ENCODE results near the gene KCTD20. TPM values are rescaled to one million over a fixed set of nuclear protein-coding genes. Genes with fewer than 3 reads are reported as not detected.

Gene KCTD20
- total and polyA plus RNA-seq, 9 of the 15 experiments (the other 6 are each of a cell fraction or from before 2014, with no cell fraction given), result 28.9 to 160 (median 70.6) TPM

GRCh38 chr6:36461646-36462045, 18.8 kb downstream of the KCTD20 start:
- Histone ChIP-seq H3K9me3 (replicated peaks; ENCODE audit: control insufficient read depth, insufficient read depth, low read depth, low read length) (no peaks in the 10 kb centered on the region; the same call in 1 of the 2 replicates), H3K4me1 (replicated peaks in 1 of 2; ENCODE audit: control insufficient read depth in 2 of 2, insufficient read depth in 2 of 2, low read length in 2 of 2) (no peaks in the 10 kb centered on the region; a peak in 3 of 5 replicates), H3K79me2 (ENCODE audit: control insufficient read depth, insufficient read depth, low read length) (peaks cover 91% of the 10 kb centered on the region), H3K27ac (ENCODE audit: extremely low read depth, low read depth, low read length) (no peak overlapping the region), H3K9ac (ENCODE audit: insufficient read depth in 1 of 2, low read depth in 2 of 2, low read length in 2 of 2) (no peak overlapping the region), H4K20me1 (replicated peaks; ENCODE audit: control insufficient read depth, insufficient read depth, low read length) (no peaks in the 10 kb centered on the region; the same call in 1 of the 2 replicates), H3K4me3 (no peak overlapping the region), H3K36me3 (ENCODE audit: control insufficient read depth, insufficient read depth, low read length) (peaks cover 15% of the 10 kb centered on the region; the same call in 2 of the 3 replicates), H3K9me1 (ENCODE audit: control insufficient read depth, insufficient read depth, low read length) (no peaks in the 10 kb centered on the region), H3K27me3 (ENCODE audit: control insufficient read depth in 2 of 2, insufficient read depth in 2 of 2, low read length in 2 of 2) (no peaks in the 10 kb centered on the region), H2AFZ (ENCODE audit: low read depth, low read length) (no peak overlapping the region), H3K4me2 (ENCODE audit: insufficient read depth, low read length) (no peak overlapping the region)
- BruUV-seq (replicated peaks), result no TSS peak
- CTCF ChIA-PET (ENCODE audit: low intra/inter-chr PET ratio), result no interaction called here
- no peak for FAIRE-seq
- DNase-seq (ENCODE audit: extremely low read depth in 1 of 4, low spot score in 3 of 4), result no peak
- in situ Hi-C loops (cut with MboI), result no loop called here
- intact Hi-C loops (cut with micrococcal nuclease), result no loop called here
- POLR2A ChIA-PET, result interaction anchor here (1.0 to 2.8 kb wide), 9 partner anchors 8 to 22 kb away, joined by 3 to 16 read pairs (median 6); no protein-coding TSS in a partner anchor
- 44% methylated on average over 3 of the region's 3 CpGs for WGBS (ENCODE audit: insufficient coverage, low coverage, missing lambda C conversion rate)
- ATAC-seq, result no peak
- TF ChIP-seq TBP (optimal IDR thresholded peaks at IDR 0.05; ENCODE audit: low read depth, low read length), result no peak
- no peak for TF ChIP-seq REST (IDR thresholded peaks at IDR 0.05; ENCODE audit: borderline replicate concordance)
- TF ChIP-seq REST (CRISPR knock-in tag; IDR thresholded peaks at IDR 0.05; ENCODE audit: low read depth), result no peak
- no peak for TF ChIP-seq RREB1 (CRISPR knock-in tag; IDR thresholded peaks at IDR 0.05)
- TF ChIP-seq SPI1 (IDR thresholded peaks at IDR 0.05; ENCODE audit: borderline replicate concordance, low read depth, low read length), result peak; percentile 90
- no peak for TF ChIP-seq HNRNPUL1 (IDR thresholded peaks at IDR 0.05; ENCODE audit: low read length)
- no peak for TF ChIP-seq EHMT2 (IDR thresholded peaks at IDR 0.05)
- TF ChIP-seq RCOR1 (IDR thresholded peaks at IDR 0.05; ENCODE audit: borderline replicate concordance in 1 of 2, low read depth in 2 of 2, low read length in 2 of 2), result 0 out of 4 replicates have a peak, but pooled peaks of 1 of the 2 experiments have one; percentile 9
